ENCODE results near the gene EIF1AD. TPM values are rescaled to one million over a fixed set of nuclear protein-coding genes. Genes with fewer than 3 reads are reported as not detected.
A peak's percentile ranks its signal among the peaks of the same experiment; 100 is the strongest.
"Not testable (repeated sequence)": the region's sequence is repeated elsewhere in the genome, so short reads cannot be mapped to it uniquely, and the experiment has no call there.

The EIF1AD gene
- total RNA-seq, 4 donors from 2014 or later = 15.1 to 66.0 (median 23.7) TPM

DNA sequence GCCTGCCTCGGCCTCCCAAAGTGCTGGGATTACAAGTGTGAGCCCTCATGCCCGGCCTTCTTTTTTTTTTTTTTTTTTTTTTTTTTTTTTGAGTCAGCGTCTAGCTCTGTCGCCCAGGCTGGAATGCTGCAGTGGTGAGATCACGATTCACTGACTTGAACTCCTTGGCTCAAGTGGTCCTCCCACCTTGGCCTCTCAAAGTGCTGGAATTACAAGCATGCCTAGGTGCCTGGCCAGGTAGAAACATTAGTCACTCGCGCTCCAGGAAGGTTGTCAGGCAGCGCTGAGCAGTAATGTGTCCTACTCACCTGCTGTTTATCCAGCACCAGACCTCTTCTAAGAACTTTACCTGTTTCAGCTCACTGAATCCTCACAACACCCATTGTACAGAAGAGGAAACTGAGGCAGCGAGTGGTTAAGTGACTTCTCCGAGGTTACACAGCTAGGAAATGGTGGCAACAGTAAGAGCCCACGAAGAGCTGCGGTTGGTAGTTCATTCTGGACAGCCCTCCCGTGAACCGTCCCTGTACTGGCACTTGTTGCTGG is 9.4 kb upstream of the EIF1AD start:
- Histone ChIP-seq H3K4me3 (no peak overlapping the region), H3K36me3 (no peaks in the 10 kb centered on the region), H3K4me1 (peaks cover 0 to 6% (median 1%) of the 10 kb centered on the region in 4 donors), H3K27me3 (peaks cover 0 to 17% of the 10 kb centered on the region in 2 donors), H3K27ac (no peak overlapping the region), H3K9me3 (no peaks in the 10 kb centered on the region)
- DNase-seq = no peak
- TF ChIP-seq POLR2A (IDR thresholded peaks at IDR 0.05) = no peak
- TF ChIP-seq, protein P1, sequence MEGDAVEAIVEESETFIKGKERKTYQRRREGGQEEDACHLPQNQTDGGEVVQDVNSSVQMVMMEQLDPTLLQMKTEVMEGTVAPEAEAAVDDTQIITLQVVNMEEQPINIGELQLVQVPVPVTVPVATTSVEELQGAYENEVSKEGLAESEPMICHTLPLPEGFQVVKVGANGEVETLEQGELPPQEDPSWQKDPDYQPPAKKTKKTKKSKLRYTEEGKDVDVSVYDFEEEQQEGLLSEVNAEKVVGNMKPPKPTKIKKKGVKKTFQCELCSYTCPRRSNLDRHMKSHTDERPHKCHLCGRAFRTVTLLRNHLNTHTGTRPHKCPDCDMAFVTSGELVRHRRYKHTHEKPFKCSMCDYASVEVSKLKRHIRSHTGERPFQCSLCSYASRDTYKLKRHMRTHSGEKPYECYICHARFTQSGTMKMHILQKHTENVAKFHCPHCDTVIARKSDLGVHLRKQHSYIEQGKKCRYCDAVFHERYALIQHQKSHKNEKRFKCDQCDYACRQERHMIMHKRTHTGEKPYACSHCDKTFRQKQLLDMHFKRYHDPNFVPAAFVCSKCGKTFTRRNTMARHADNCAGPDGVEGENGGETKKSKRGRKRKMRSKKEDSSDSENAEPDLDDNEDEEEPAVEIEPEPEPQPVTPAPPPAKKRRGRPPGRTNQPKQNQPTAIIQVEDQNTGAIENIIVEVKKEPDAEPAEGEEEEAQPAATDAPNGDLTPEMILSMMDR (IDR thresholded peaks at IDR 0.05) = no peak

DNA sequence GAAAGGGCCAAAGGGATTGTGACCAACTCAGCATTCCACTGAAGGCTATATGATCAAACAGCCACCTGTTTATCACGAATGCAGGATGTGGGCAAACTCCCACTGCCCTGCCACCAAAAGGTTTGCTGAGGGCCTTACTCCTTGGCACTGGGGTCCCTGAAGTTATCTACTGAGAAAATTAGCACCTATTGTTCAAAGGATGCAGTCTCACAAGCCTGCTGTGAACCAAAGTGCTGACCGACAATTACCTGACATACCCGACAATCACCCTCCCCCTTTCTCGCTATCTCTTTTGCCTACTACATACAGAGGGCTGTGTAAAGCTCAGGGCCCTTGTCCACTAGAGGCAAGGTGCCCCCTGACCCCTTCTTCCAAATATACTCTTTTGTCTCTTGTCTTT is 8.1 kb upstream of the EIF1AD start:
- peaks cover 0 to 17% of the 10 kb centered on the region in 2 donors for H3K27me3 ChIP-seq
- H3K9me3 ChIP-seq, H3K27ac ChIP-seq, H3K4me3 ChIP-seq, DNase-seq, H3K36me3 ChIP-seq, H3K4me1 ChIP-seq: not testable (repeated sequence)

DNA sequence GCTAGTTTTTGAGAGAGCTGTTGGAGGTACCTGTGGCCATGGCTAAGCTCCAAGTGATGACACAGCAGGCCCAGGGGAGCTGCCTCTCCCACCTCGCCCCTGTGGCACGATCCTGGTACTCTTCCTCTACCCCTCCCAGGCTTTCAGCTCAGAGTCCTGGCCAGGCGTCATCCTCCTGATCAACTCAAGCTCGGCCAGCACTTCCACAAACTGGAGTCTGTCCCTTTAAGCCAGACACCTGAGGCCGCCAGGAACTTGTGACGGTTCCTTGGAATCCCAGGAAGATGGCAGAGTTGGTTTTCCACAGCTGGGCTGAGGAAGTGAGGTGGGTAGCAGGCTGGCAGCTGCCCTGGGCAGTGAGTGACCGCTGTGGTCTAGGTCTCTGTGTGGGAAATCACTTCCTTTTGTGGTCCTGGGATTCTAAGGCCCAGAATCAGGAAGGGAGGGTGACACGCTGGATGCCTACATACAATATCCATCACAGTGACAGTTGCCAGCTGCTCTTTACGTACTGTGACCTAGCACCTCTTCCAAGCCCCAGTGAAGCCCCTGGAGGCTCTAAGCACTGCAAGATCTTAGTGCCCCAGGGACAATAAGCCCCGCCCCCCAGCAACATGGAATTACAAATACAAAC is 6.6 kb upstream of the EIF1AD start:
- H3K4me1 ChIP-seq = peaks cover 0 to 6% (median 1%) of the 10 kb centered on the region in 4 donors

DNA sequence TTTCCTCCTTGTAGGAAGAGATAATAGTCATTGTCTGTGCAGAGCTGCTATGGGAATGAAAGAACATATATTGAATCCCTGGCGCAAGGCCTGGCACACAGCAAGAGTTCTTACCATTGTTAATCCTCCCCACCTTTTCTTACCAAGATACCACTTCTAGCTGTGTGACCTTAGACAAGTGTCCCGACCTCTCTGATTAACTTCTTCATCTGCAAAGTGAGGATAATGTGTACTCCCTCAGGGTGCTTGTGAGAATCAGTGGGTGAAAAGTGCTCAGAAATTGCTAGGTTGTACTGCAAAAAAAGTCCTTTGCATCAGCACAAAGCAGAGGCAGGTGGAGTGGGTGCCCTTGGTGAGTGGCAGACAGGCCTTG is 6.1 kb upstream of the EIF1AD start:
- Histone ChIP-seq H3K27ac (no peak overlapping the region), H3K36me3 (peaks cover 0 to 12% (median 0%) of the 10 kb centered on the region in 3 donors), H3K9me3 (no peaks in the 10 kb centered on the region), H3K27me3 (peaks cover 0 to 14% of the 10 kb centered on the region in 2 donors), H3K4me1 (peaks cover 2 to 10% (median 3%) of the 10 kb centered on the region in 4 donors), H3K4me3 (no peak overlapping the region)
- TF ChIP-seq, protein P1 (IDR thresholded peaks at IDR 0.05) = no peak
- no peak for TF ChIP-seq POLR2A (IDR thresholded peaks at IDR 0.05)
- no peak for DNase-seq

More for the DNA sequence above, 6.6 kb upstream of the EIF1AD start:
- no peak for TF ChIP-seq POLR2A (IDR thresholded peaks at IDR 0.05)
- TF ChIP-seq, protein P1 (IDR thresholded peaks at IDR 0.05) = no peak
- no peak for DNase-seq
- peaks cover 0 to 17% of the 10 kb centered on the region in 2 donors for H3K27me3 ChIP-seq
- H3K4me3 ChIP-seq = no peak overlapping the region
- no peaks in the 10 kb centered on the region for H3K9me3 ChIP-seq
- H3K27ac ChIP-seq = no peak overlapping the region
- H3K36me3 ChIP-seq = peaks cover 0 to 12% (median 0%) of the 10 kb centered on the region in 3 donors

DNA sequence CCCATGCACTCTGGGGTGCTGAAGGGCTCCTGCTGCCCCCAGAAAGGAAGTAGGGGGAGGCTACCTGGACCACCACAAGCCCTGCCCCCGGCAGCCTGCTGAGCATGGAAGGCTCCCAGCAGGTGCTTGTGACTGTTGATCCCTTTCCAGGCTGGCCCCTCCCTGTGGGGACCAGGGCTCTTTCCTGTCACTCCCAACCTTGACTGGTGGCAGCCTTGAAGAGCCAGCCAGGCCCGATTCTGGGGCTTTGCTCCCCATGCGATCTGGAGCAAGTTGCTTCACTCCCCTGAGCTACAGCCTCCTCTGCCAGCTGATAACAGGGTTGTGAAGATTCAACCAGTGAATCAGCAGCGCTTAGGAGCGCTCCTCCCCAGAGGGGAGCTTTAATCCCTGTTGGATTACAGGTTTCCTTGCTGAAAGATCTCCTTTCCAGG is 5.3 kb upstream of the EIF1AD start:
- H3K27me3 ChIP-seq = peaks cover 0 to 9% of the 10 kb centered on the region in 2 donors
- no peak for DNase-seq
- no peaks in the 10 kb centered on the region for H3K9me3 ChIP-seq
- peaks cover 2 to 12% (median 4%) of the 10 kb centered on the region in 4 donors for H3K4me1 ChIP-seq
- H3K36me3 ChIP-seq = peaks cover 0 to 12% (median 0%) of the 10 kb centered on the region in 3 donors
- TF ChIP-seq, protein P1 (IDR thresholded peaks at IDR 0.05) = no peak
- no peak for TF ChIP-seq POLR2A (IDR thresholded peaks at IDR 0.05)
- peak overlapping the region in 1 of 4 donors; percentile 9 for H3K27ac ChIP-seq
- no peak overlapping the region for H3K4me3 ChIP-seq

DNA sequence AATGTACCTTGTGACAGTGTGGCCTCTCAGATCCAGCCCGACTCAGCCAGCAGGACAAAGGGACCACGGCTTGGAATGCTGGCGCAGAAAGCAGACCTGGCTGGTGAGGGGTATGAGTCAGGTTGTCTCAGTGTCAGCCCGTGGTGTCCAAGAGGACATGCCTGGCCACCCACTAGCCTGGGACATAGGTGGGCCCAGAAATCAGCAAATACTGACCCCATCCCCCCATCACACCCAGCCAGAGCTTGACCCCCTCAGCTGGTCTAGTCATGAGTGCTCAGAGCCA is 4.9 kb upstream of the EIF1AD start:
- Histone ChIP-seq H3K4me3 (no peak overlapping the region), H3K9me3 (no peaks in the 10 kb centered on the region), H3K4me1 (peaks cover 2 to 9% (median 4%) of the 10 kb centered on the region in 4 donors), H3K36me3 (peaks cover 0 to 12% (median 0%) of the 10 kb centered on the region in 3 donors), H3K27me3 (peaks cover 0 to 5% of the 10 kb centered on the region in 2 donors), H3K27ac (peak overlapping the region in 1 of 4 donors; percentile 9)
- no peak for DNase-seq
- no peak for TF ChIP-seq POLR2A (IDR thresholded peaks at IDR 0.05)
- TF ChIP-seq, protein P1 (IDR thresholded peaks at IDR 0.05) = no peak

Data from Peyer's patch (tissue), 4 donors.